AG09309 (cell line): ENCODE measurements around the gene KLHL36.
"Not testable (repeated sequence)": the region's sequence is repeated elsewhere in the genome, so short reads cannot be mapped to it uniquely, and the experiment has no call there.

Source experiments
- DNase-seq: peaks from one replicate; pipeline ENCODE4 v3.0.0-alpha.2; 2010; ENCODE audit warnings: low read depth
- H3K4me3 ChIP-seq: 2 replicates; pipeline ENCODE4 v1.5.1; 2011; ENCODE audit warnings: mild to moderate bottlenecking, low read depth, low read length, moderate library complexity; ENCODE audit not compliant: control insufficient read depth
- TF ChIP-seq, protein P1 (sequence below): IDR thresholded peaks from 2 replicates; pipeline ENCODE4 v1.5.1; 2011; ENCODE audit warnings: mild to moderate bottlenecking, low read depth, low read length, inconsistent platforms; ENCODE audit not compliant: insufficient read depth, control insufficient read depth; ENCODE audit errors: missing control alignments

KLHL36 gene

DNA sequence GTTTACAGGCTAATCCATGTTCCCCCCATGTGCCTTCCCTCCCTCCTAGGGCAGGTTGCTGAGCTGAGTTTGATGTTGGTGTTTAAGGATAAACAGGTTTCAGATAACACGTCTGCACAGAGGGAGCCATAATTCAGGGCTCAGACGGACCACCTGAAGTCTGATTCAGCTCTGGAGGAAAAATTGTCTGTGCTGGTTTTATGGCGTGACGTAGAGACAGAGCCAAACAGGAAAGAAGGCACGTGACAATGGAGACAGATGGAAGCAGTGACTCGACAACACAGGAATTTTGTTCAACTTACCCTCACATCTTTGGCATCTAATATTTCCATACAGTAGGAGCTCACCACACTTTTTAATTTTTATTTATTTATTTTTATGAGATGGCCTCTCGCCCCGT lies 40.8 kb downstream of the KLHL36 start:
- peak; percentile 78 for DNase-seq
- TF ChIP-seq, protein P1, sequence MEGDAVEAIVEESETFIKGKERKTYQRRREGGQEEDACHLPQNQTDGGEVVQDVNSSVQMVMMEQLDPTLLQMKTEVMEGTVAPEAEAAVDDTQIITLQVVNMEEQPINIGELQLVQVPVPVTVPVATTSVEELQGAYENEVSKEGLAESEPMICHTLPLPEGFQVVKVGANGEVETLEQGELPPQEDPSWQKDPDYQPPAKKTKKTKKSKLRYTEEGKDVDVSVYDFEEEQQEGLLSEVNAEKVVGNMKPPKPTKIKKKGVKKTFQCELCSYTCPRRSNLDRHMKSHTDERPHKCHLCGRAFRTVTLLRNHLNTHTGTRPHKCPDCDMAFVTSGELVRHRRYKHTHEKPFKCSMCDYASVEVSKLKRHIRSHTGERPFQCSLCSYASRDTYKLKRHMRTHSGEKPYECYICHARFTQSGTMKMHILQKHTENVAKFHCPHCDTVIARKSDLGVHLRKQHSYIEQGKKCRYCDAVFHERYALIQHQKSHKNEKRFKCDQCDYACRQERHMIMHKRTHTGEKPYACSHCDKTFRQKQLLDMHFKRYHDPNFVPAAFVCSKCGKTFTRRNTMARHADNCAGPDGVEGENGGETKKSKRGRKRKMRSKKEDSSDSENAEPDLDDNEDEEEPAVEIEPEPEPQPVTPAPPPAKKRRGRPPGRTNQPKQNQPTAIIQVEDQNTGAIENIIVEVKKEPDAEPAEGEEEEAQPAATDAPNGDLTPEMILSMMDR: no peak
- no peak overlapping the region for H3K4me3 ChIP-seq

DNA sequence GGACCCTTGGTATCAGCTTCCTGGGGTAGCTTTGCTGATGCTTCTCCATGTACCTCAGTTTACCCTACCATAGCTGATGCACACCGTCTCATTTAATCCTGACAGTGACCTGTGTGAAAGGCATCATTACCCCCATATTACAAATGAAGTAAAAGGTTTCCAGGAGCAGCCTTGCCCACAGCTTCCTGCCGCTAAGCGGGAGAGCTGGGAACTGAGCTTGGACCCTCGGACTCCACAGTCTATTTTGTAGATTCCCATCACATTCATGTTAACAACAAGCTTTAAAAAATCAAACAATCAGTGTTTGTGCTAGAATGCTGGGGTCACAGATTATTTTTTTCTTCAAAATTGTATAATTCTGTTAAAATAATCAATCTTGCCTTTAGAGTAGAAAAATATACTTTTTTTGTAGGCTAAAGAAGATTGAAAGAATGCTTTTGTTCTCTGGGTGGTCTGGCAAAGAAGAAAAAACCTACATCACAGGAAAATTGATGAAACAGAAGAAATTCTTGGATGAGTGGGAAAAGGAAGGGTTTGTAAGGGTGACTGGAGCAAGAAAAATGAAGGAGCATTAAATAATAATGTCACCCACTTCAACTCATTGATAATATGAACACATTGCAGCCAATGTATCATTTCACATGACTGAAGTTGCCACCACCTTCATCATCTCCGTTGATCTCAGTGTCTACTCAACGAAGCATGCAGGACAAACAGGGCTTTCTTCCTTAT lies 41.9 kb downstream of the KLHL36 start:
- TF ChIP-seq, protein P1: no peak
- H3K4me3 ChIP-seq: no peak overlapping the region
- DNase-seq: no peak

DNA sequence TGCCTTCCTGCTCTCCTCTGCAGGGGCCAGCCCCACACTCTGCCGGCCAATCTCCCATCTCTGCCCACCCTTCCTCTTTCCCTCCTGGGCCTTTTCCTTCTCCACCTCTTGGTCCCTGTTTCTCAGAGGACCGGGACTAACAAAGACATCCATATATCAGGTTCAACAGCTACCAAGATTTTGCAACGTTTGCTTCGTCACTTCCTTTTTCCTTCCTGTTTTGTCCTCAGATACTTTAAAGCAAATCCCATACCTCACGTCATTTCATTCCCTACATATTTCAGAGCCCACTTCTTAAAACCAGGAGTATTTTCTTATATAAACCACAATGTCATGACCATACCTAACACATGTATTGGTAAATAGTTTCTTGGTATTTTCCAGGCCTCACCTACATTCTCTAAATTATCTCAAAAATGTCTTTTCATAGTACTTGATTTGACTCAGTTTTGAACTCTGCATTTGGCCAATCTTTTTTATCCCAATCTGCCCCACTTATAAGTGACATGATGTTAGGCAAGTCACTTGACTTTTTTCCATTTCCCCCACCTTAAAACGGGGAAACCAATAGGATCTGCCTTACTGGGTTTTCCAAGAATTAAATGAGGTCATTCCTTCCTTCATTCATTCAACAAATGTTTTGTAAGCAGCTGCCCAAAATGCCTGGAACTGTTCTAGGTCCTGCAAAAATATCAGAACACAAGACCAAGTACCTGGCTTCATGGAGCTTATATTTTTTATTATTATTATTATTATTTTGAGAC lies 44.3 kb downstream of the KLHL36 start:
- TF ChIP-seq, protein P1: no peak
- no peak overlapping the region for H3K4me3 ChIP-seq
- DNase-seq: no peak

DNA sequence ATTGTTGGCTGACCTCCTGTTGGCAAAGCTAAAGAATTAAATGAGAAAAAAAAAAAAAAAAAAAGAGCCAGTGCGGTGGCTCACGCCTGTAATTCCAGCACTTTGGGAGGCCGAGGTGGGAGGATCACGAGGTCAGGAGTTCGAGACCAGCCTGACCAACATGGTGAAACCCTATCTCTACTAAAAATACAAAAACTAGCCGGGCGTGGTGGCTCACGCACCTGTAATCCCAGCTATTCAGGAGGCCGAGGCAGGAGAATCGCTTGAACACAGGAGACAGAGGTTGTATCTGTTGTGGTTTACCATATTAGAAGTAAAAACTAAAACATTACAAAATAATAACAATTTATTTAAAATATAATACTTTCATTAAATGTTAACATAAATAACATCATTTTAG lies 45.6 kb downstream of the KLHL36 start:
- not testable (repeated sequence) for DNase-seq, H3K4me3 ChIP-seq

DNA sequence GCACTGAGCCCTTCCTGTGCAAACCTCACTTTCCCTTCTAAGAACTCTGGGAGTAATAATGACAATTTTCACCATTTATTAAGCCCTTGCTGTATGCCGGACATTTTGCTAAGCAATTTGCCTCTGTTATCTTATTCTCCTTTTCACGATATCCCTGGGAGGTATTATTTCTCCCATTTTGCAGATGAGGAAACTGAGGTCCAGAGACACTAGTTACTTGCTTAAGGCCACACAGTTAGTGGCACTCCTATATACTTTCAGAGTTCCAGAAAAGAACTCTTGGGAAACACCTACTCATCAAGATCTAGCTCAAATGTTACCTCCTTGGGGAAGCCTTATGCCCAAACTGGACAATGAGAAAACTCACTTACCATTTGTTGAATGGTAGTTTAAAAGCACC lies 46.7 kb downstream of the KLHL36 start:
- no peak overlapping the region for H3K4me3 ChIP-seq
- TF ChIP-seq, protein P1: no peak
- no peak for DNase-seq

DNA sequence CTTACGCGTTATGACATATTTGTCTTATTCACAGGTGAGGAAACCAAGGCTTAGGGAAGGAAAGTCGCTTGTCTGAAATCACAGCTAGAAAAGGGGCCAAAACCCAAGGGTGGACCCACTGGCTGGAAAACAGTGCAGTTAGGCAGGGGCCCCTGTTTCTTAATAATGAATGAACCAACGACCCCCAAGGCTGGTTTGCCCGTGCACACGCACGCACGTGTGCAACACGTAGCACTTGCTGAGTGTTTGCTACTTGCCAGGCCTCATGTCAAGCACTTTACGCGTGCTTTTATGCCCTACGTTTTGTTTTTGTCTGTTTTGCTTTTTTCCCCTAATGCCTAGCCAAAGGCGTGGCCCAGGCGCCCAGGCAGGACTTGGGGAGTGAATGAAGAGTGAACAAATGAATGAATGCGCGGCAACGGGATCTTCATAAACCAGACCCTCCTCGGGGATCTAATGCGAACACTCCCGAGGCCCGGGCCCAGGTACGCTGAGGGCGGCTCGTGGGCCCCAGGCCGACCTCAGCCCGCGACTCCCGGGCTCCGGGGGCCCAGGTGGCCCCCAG lies 50.9 kb downstream of the KLHL36 start:
- no peak for DNase-seq
- H3K4me3 ChIP-seq: peak overlapping the region; percentile 76
- TF ChIP-seq, protein P1: no peak

DNA sequence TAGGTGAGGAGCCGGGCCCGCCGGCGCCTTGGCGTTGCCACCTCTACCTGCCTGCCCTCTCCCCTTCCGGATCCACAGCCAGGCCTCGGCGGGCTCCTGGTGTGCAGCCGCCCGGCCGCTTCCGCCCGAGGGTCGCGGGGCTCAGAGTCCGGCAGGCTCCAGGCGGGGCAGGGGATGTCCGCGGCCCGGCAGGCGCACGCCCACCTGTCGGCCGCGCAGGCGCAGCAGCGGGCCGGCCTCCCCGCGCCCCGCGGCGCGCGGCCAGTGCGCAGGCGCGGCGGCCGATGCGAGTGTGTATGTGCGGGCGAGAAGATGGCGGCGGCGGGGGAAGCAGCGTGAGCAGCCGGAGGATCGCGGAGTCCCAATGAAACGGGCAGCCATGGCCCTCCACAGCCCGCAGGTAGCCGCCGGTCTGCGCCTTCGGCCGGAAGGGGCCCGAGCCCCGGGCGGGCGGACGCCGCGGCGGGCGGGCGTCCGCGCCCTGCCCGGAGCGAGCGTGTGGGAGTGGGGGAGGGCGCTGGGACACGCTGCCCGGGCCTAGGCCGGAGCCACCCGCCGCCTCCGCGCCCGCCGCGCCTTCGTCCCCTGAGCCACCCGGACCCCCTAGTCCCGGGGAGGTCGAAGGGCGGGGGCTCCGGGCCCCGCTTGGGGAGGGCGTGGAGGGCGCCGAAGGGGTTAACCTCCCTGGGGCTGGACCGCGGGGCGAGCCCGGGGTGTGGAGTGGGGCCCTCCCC lies 51.6 kb downstream of the KLHL36 start, which contains the start of gene USP10:
Gene USP10, plus strand, starts transcription at position 289 of the 734 bp plus-strand sequence. Its CDS starts 91 bp downstream, at position 380.
- TF ChIP-seq, protein P1: no peak
- DNase-seq: no peak
- H3K4me3 ChIP-seq: peak within 1 kb of the TSS; percentile 76
